Measurements from ENCODE around the gene ECE1.

The ECE1 gene

GRCh38 chr1:21289700-21290545, at the start of gene ECE1:
TSS of gene ECE1 (minus strand) at chr1:21290463. CDS start at chr1:21290414, 49 bp downstream.
- peak; percentile 75 for DNase-seq

GRCh38 chr1:21339356-21340229, 49.3 kb upstream of the ECE1 start:
- DNase-seq = no peak

- DNase-seq = peak; percentile 86
Observed at GRCh38 chr1:21338573-21339355, 48.5 kb upstream of the ECE1 start.

- peak; percentile 74 for DNase-seq
Observed at GRCh38 chr1:21337928-21338572, 47.8 kb upstream of the ECE1 start.

- no peak for DNase-seq
Observed at GRCh38 chr1:21337454-21337927, 47.2 kb upstream of the ECE1 start.

GRCh38 chr1:21337010-21337437, 46.8 kb upstream of the ECE1 start:
- peak; percentile 27 for DNase-seq

GRCh38 chr1:21335750-21336224, 45.5 kb upstream of the ECE1 start:
- peak; percentile 42 for DNase-seq

- no peak for DNase-seq
Observed at GRCh38 chr1:21335088-21335691, 44.9 kb upstream of the ECE1 start.

- DNase-seq = peak; percentile 78
Observed at GRCh38 chr1:21334214-21335087, 44.2 kb upstream of the ECE1 start.

- DNase-seq = no peak
Observed at GRCh38 chr1:21333824-21334213, 43.6 kb upstream of the ECE1 start.

- no peak for DNase-seq
Observed at GRCh38 chr1:21332554-21333311, 42.5 kb upstream of the ECE1 start.

- DNase-seq = no peak
Observed at GRCh38 chr1:21331752-21332478, 41.7 kb upstream of the ECE1 start.

GRCh38 chr1:21330544-21330943, 40.3 kb upstream of the ECE1 start:
- no peak for DNase-seq

GRCh38 chr1:21329209-21329844, 39.1 kb upstream of the ECE1 start:
- no peak for DNase-seq

- DNase-seq = no peak
Observed at GRCh38 chr1:21327566-21328323, 37.5 kb upstream of the ECE1 start.

- no peak for DNase-seq
Observed at GRCh38 chr1:21326861-21327344, 36.6 kb upstream of the ECE1 start.

GRCh38 chr1:21325731-21326387, 35.6 kb upstream of the ECE1 start:
- DNase-seq = no peak
